PC-3 (cell line): ENCODE measurements around the gene AKAP8L. TPM values are rescaled to one million over a fixed set of nuclear protein-coding genes. Genes with fewer than 3 reads are reported as not detected.

ENCODE experiments used
- ATAC-seq: fragments of 200-7000 bp; cut with Tn5 transposase; 2 replicates; pipeline ENCODE4 v1.9.1; 2020; ENCODE audit warnings: mild to moderate bottlenecking, moderate library complexity
- BruUV-seq: library from RNA; stranded (reverse); fragments of 400-500 nt; replicated peaks from 2 replicates; lab custom pipeline; 2021; lab: Mats Ljungman, UMichigan
- CTCF ChIA-PET: fragments of 300-600 bp; sonication (Branson Sonifier 250); formaldehyde crosslinking; loops from one replicate; lab custom pipeline; 2022; ENCODE audit warnings: antibody characterized with exemption; lab: Charles Lee
- POLR2A ChIA-PET: fragments of 300-600 bp; sonication (Branson Sonifier 250); formaldehyde crosslinking; loops from one replicate; lab custom pipeline; 2022; ENCODE audit warnings: antibody characterized with exemption; ENCODE audit not compliant: unreplicated experiment; lab: Charles Lee
- DNase-seq: peaks from one replicate; pipeline ENCODE4 v3.0.0-alpha.2; 2015
- H2AFZ ChIP-seq: fragments of 300-600 bp; sonication (generic); 2 replicates; pipeline ENCODE4 v1.6.0; 2016; ENCODE audit warnings: antibody characterized with exemption, low read length
- H3F3A ChIP-seq: fragments of 300-600 bp; sonication (generic); one replicate; pipeline ENCODE4 v1.6.0; 2017; ENCODE audit warnings: antibody characterized with exemption, low read length, control low read depth, mild to moderate bottlenecking; ENCODE audit not compliant: unreplicated experiment
- H3K27ac ChIP-seq: fragments of 300-600 bp; sonication (generic); 2 replicates; pipeline ENCODE4 v1.5.1; 2016; ENCODE audit warnings: mild to moderate bottlenecking, low read length
- H3K27me3 ChIP-seq: fragments of 300-600 bp; sonication (generic); 2 replicates; pipeline ENCODE4 v1.6.1; 2016; ENCODE audit warnings: low read length, mixed read lengths
- H3K36me3 ChIP-seq: fragments of 300-600 bp; sonication (generic); 2 replicates; pipeline ENCODE4 v1.6.1; 2016; ENCODE audit warnings: low read depth, mixed run types, low read length, mixed read lengths
- H3K4me1 ChIP-seq: fragments of 300-600 bp; sonication (generic); 2 replicates; pipeline ENCODE4 v1.5.1; 2016; ENCODE audit warnings: low read length; ENCODE audit not compliant: insufficient read depth
- H3K4me2 ChIP-seq: fragments of 300-600 bp; sonication (generic); 2 replicates; pipeline ENCODE4 v1.6.0; 2016; ENCODE audit warnings: low read length
- H3K4me3 ChIP-seq: fragments of 300-600 bp; sonication (generic); 2 replicates; pipeline ENCODE4 v1.5.1; 2016; ENCODE audit warnings: mild to moderate bottlenecking, low read length, mixed read lengths
- H3K79me2 ChIP-seq: fragments of 300-600 bp; sonication (generic); 2 replicates; pipeline ENCODE4 v1.6.1; 2017; ENCODE audit warnings: low read length, mixed read lengths
- H3K9ac ChIP-seq: fragments of 300-600 bp; sonication (generic); 2 replicates; pipeline ENCODE4 v1.6.0; 2016; ENCODE audit warnings: mild to moderate bottlenecking, low read length
- H3K9me2 ChIP-seq: fragments of 300-600 bp; sonication (generic); replicated peaks from 2 replicates; pipeline ENCODE4 v1.6.1; 2016; ENCODE audit warnings: mixed run types, low read length, mixed read lengths
- H3K9me3 ChIP-seq: fragments of 300-600 bp; sonication (generic); 2 replicates; pipeline ENCODE4 v1.6.1; 2016; ENCODE audit warnings: low read length, mixed read lengths
- H4K20me1 ChIP-seq: fragments of 300-600 bp; sonication (generic); 2 replicates; pipeline ENCODE4 v1.6.1; 2016; ENCODE audit warnings: low read length, mixed read lengths
- EZH2 ChIP-seq: fragments of 300-600 bp; sonication (generic); IDR thresholded peaks from one replicate; pipeline ENCODE4 v1.6.1; 2017; ENCODE audit warnings: antibody characterized with exemption, mild to moderate bottlenecking, low read length; ENCODE audit not compliant: unreplicated experiment
- EZH2phosphoT487 ChIP-seq: fragments of 300-600 bp; sonication (generic); IDR thresholded peaks from 2 replicates; pipeline ENCODE4 v1.6.1; 2018; ENCODE audit warnings: mild to moderate bottlenecking, antibody characterized with exemption, low read length, borderline replicate concordance
- intact Hi-C: fragments of 100-400 bp; cut with micrococcal nuclease; formaldehyde crosslinking; loops from 2 replicates; pipeline ENCODE4 v1.9.0; 2023
- total RNA-seq: library from RNA; depleted of rRNA; stranded (reverse); fragments of >200 nt; gene quantifications from 2 replicates; pipeline ENCODE4 v1.2.3, GENCODE V29; 2014
- TF ChIP-seq, protein P1 (sequence below): fragments of 300-600 bp; sonication (generic); conservative IDR thresholded peaks from 2 replicates; pipeline ENCODE4 v1.5.1; 2017; ENCODE audit warnings: antibody characterized with exemption, low read depth, mild to moderate bottlenecking, low read length

Gene AKAP8L
- total RNA-seq, 1 experiment from 2014 or later = 97.9 TPM

DNA sequence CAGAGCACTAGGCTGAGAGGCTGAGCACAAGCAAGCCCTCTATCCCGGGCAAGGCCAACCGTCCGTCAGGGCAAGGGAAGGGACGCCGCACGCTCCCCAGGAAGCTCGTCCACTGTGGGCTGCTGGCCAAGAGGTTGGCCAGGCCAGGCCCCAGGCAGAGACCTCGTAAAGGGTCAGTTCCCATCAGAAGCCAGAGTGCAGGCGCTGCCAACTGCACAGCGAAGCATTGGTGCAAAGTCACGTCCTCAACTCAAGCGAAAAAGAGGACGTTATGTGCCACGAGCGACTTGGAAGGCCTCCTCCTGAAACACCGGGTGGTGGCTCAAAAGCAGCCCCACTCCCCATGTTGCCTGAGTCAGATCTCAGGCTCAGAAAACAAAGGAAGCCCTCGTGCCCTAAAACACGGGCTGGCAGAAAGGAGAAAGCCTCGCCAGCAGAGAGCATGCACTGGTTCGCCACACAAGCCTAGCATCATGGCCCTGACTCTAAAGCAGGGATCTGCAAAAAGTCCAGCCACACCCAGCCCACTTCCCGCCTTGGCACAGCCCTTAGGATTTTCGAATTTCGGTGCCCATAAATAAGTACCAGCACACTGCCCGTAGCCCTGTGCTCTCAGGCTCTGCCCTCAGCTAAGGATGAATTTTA is 43.9 kb downstream of the AKAP8L start:
- BruUV-seq = no TSS peak
- DNase-seq (no peak), ATAC-seq (no peak)
- Histone ChIP-seq H3F3A (no peaks in the 10 kb centered on the region), H3K27ac (no peak overlapping the region), H4K20me1 (peaks cover 33% of the 10 kb centered on the region), H3K4me2 (no peak overlapping the region), H3K9me3 (no peaks in the 10 kb centered on the region), H2AFZ (no peak overlapping the region), H3K4me1 (peaks cover 11% of the 10 kb centered on the region), H3K79me2 (peaks cover 78% of the 10 kb centered on the region), H3K27me3 (no peaks in the 10 kb centered on the region), H3K9ac (no peak overlapping the region), H3K36me3 (peaks cover 36% of the 10 kb centered on the region), H3K9me2 (no peaks in the 10 kb centered on the region), H3K4me3 (no peak overlapping the region)
- intact Hi-C loops = no loop called here
- TF ChIP-seq, protein P1, sequence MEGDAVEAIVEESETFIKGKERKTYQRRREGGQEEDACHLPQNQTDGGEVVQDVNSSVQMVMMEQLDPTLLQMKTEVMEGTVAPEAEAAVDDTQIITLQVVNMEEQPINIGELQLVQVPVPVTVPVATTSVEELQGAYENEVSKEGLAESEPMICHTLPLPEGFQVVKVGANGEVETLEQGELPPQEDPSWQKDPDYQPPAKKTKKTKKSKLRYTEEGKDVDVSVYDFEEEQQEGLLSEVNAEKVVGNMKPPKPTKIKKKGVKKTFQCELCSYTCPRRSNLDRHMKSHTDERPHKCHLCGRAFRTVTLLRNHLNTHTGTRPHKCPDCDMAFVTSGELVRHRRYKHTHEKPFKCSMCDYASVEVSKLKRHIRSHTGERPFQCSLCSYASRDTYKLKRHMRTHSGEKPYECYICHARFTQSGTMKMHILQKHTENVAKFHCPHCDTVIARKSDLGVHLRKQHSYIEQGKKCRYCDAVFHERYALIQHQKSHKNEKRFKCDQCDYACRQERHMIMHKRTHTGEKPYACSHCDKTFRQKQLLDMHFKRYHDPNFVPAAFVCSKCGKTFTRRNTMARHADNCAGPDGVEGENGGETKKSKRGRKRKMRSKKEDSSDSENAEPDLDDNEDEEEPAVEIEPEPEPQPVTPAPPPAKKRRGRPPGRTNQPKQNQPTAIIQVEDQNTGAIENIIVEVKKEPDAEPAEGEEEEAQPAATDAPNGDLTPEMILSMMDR = no peak
- TF ChIP-seq EZH2 (no peak), EZH2phosphoT487 (no peak)
- ChIA-PET POLR2A (no interaction called here), CTCF (no interaction called here)

DNA sequence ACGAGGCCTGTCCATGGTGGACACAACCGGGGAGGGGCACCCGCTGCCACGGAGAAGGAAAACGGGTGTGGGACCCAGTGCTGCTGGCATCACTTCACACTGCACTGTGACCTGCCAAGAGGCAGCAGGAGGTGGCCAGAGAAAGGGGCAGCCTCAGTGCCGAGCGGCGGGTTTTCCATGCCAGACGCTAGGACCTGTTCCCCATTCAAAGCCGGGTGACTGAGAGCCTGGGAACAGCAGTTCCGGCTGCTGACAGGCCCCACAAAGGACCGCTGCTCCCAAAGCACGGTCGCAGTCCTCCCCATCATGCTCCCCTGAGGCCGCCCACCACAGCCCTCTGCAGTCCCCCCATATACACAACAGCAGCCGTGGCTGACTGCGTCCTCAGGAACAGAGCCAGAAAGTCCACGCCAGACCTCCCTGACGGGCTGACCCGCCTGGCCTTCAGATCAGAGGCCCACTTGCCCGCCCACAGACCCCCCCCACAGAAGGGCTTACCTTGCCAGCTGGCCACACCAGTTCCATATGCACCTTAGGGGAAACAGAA is 44.6 kb downstream of the AKAP8L start:
- POLR2A ChIA-PET = no interaction called here
- CTCF ChIA-PET = no interaction called here
- peaks cover 38% of the 10 kb centered on the region for H3K36me3 ChIP-seq
- H3K9me3 ChIP-seq = no peaks in the 10 kb centered on the region
- no peaks in the 10 kb centered on the region for H3K27me3 ChIP-seq
- H2AFZ ChIP-seq = no peak overlapping the region
- H3K4me3 ChIP-seq = no peak overlapping the region
- intact Hi-C loops = no loop called here
- no peak for DNase-seq
- no peak for ATAC-seq
- H3K4me1 ChIP-seq = peaks cover 11% of the 10 kb centered on the region
- no peaks in the 10 kb centered on the region for H3K9me2 ChIP-seq
- H3F3A ChIP-seq = no peaks in the 10 kb centered on the region
- no TSS peak for BruUV-seq
- no peak overlapping the region for H3K9ac ChIP-seq
- TF ChIP-seq, protein P1 = no peak
- TF ChIP-seq EZH2 = no peak
- no peak for TF ChIP-seq EZH2phosphoT487
- H3K27ac ChIP-seq = no peak overlapping the region
- peaks cover 33% of the 10 kb centered on the region for H4K20me1 ChIP-seq
- H3K4me2 ChIP-seq = no peak overlapping the region
- peaks cover 76% of the 10 kb centered on the region for H3K79me2 ChIP-seq

DNA sequence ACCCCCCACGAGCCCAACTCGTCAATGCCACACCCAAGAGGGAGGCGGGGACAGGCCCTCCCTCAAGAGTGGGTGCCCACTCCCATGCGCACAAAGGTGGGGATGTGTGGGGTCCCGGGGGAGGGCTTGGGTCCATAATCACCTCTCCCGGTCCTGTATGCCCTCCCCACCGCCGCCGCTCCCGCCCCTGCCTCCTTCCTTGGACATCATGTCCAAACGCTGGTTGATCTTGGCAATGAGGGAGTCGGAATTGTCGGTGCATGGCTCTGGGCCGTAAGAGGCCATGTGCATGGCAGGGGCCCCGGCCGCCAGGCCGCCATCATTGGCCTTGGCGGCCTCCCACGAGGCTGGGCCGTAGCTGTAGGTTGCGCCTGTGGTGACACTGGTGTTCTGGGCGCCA is 45.1 kb downstream of the AKAP8L start:
- Histone ChIP-seq H3K27me3 (no peaks in the 10 kb centered on the region), H3K27ac (no peak overlapping the region), H3K36me3 (peaks cover 43% of the 10 kb centered on the region), H4K20me1 (peaks cover 33% of the 10 kb centered on the region), H3K9me2 (no peaks in the 10 kb centered on the region), H3K79me2 (peaks cover 70% of the 10 kb centered on the region), H2AFZ (no peak overlapping the region), H3K4me3 (no peak overlapping the region), H3K4me2 (no peak overlapping the region), H3K9me3 (no peaks in the 10 kb centered on the region), H3K9ac (no peak overlapping the region), H3K4me1 (peaks cover 11% of the 10 kb centered on the region), H3F3A (no peaks in the 10 kb centered on the region)
- ChIA-PET POLR2A (no interaction called here), CTCF (no interaction called here)
- DNase-seq (no peak), ATAC-seq (no peak)
- no peak for TF ChIP-seq EZH2
- TF ChIP-seq, protein P1 = no peak
- no peak for TF ChIP-seq EZH2phosphoT487
- no TSS peak for BruUV-seq
- intact Hi-C loops = no loop called here
